GM18526 (cell line): Measurements from ENCODE around the gene OGFR.

Experiments
- POLR2A ChIP-seq: IDR thresholded peaks from 3 replicates; pipeline ENCODE4 v1.6.1; 2011; ENCODE audit not compliant: insufficient read length; ENCODE audit errors: extremely low read depth

OGFR gene

GRCh38 chr20:62820962-62821725 is 16.5 kb downstream of the OGFR start:
- TF ChIP-seq POLR2A: no peak

GRCh38 chr20:62821726-62822210 is 17.1 kb downstream of the OGFR start:
- TF ChIP-seq POLR2A: no peak

- TF ChIP-seq POLR2A: no peak
Observed at GRCh38 chr20:62822239-62822787, 17.7 kb downstream of the OGFR start.

- no peak for TF ChIP-seq POLR2A
Observed at GRCh38 chr20:62822788-62823651, 18.4 kb downstream of the OGFR start.

GRCh38 chr20:62823688-62824475 is 19.2 kb downstream of the OGFR start:
- TF ChIP-seq POLR2A: no peak

GRCh38 chr20:62824476-62825332 is 20.1 kb downstream of the OGFR start:
- no peak for TF ChIP-seq POLR2A

- no peak for TF ChIP-seq POLR2A
Observed at GRCh38 chr20:62825333-62825985, 20.8 kb downstream of the OGFR start.

GRCh38 chr20:62825986-62826645 is 21.5 kb downstream of the OGFR start:
- TF ChIP-seq POLR2A: no peak

GRCh38 chr20:62826646-62827310 is 22.1 kb downstream of the OGFR start:
- no peak for TF ChIP-seq POLR2A

GRCh38 chr20:62827311-62828038 is 22.8 kb downstream of the OGFR start:
- TF ChIP-seq POLR2A: no peak

GRCh38 chr20:62828051-62828450 is 23.4 kb downstream of the OGFR start:
- TF ChIP-seq POLR2A: no peak
